DOHH2 (cell line): ENCODE results near the gene EVC2.

Experiments
- H3F3A ChIP-seq: fragments of 200-600 bp; sonication (generic), shearing (Covaris generic); 2 replicates; pipeline ENCODE4 v1.6.0; 2016; ENCODE audit warnings: antibody characterized with exemption, mild to moderate bottlenecking; ENCODE audit not compliant: control insufficient read depth, insufficient read depth
- H3K27ac ChIP-seq: fragments of 200-600 bp; sonication (generic); 2 replicates; pipeline ENCODE4 v1.5.1; 2014; ENCODE audit warnings: low read depth, mild to moderate bottlenecking, low read length, moderate library complexity
- H3K27me3 ChIP-seq: fragments of 200-600 bp; sonication (generic); 2 replicates; pipeline ENCODE4 v1.6.1; 2014; ENCODE audit warnings: mild to moderate bottlenecking, low read length, mixed read lengths; ENCODE audit not compliant: control insufficient read depth
- H3K36me3 ChIP-seq: fragments of 200-600 bp; sonication (generic); 2 replicates; pipeline ENCODE4 v1.6.1; 2014; ENCODE audit warnings: mild to moderate bottlenecking, low read length, moderate library complexity, mixed read lengths; ENCODE audit not compliant: control insufficient read depth
- H3K4me1 ChIP-seq: fragments of 200-600 bp; sonication (generic); 2 replicates; pipeline ENCODE4 v1.6.1; 2014; ENCODE audit warnings: mild to moderate bottlenecking, low read length, mixed read lengths; ENCODE audit not compliant: control insufficient read depth
- H3K4me2 ChIP-seq: fragments of 200-600 bp; sonication (generic); 2 replicates; pipeline ENCODE4 v1.6.0; 2014; ENCODE audit warnings: mild to moderate bottlenecking, low read length, moderate library complexity
- H3K4me3 ChIP-seq: fragments of 200-600 bp; sonication (generic); 2 replicates; pipeline ENCODE4 v1.5.1; 2014; ENCODE audit warnings: mild to moderate bottlenecking, low read length, mixed read lengths
- H3K79me2 ChIP-seq: fragments of 200-600 bp; sonication (generic); 2 replicates; pipeline ENCODE4 v1.6.1; 2014; ENCODE audit warnings: mild to moderate bottlenecking, low read length, mixed read lengths; ENCODE audit not compliant: control insufficient read depth
- H3K9me2 ChIP-seq: fragments of 200-600 bp; sonication (generic); replicated peaks from 2 replicates; pipeline ENCODE4 v1.6.1; 2014; ENCODE audit warnings: mild to moderate bottlenecking, low read length, mixed read lengths; ENCODE audit not compliant: control insufficient read depth
- H3K9me3 ChIP-seq: fragments of 200-600 bp; sonication (generic); 2 replicates; pipeline ENCODE4 v1.6.1; 2014; ENCODE audit warnings: antibody characterized with exemption, low read length, mixed read lengths; ENCODE audit not compliant: control insufficient read depth, insufficient read depth
- H4K20me1 ChIP-seq: fragments of 200-600 bp; sonication (generic); 2 replicates; pipeline ENCODE4 v1.6.0; 2014; ENCODE audit warnings: low read depth, mild to moderate bottlenecking, antibody characterized with exemption, low read length, moderate library complexity; ENCODE audit not compliant: control insufficient read depth, insufficient read depth
- EZH2phosphoT487 ChIP-seq: fragments of 200-600 bp; sonication (generic); IDR thresholded peaks from 2 replicates; pipeline ENCODE4 v1.6.1; 2017; ENCODE audit warnings: borderline replicate concordance, mild to moderate bottlenecking, antibody characterized with exemption, low read length, moderate library complexity, mixed read lengths
- TF ChIP-seq, protein P1 (sequence below): fragments of 200-600 bp; sonication (generic); IDR thresholded peaks from one replicate; pipeline ENCODE4 v1.5.1; 2014; ENCODE audit warnings: antibody characterized with exemption, mild to moderate bottlenecking, low read depth, low read length; ENCODE audit not compliant: poor library complexity, severe bottlenecking

EVC2 gene

DNA sequence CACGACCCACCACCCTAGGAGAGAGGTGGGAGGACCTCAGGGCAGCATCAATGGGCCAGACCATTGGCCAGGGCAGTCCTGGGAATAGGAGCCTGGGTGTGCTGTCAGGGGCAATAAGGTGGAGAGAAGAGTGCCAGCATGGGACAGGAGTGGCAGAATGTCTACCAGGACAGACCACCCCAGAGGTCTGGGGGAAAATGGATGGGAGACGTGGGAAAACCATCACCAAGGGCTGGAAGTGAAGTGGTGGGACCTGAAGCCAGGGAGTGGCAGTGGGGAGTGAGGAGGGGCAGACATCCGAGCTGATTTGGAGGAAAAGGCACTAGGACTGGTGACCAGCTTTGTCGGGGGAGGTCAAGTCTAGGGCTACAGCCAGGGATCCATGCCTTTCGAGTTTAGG, 993 bp downstream of the EVC2 start:
- no peaks in the 10 kb centered on the region for H3K36me3 ChIP-seq
- TF ChIP-seq, protein P1, sequence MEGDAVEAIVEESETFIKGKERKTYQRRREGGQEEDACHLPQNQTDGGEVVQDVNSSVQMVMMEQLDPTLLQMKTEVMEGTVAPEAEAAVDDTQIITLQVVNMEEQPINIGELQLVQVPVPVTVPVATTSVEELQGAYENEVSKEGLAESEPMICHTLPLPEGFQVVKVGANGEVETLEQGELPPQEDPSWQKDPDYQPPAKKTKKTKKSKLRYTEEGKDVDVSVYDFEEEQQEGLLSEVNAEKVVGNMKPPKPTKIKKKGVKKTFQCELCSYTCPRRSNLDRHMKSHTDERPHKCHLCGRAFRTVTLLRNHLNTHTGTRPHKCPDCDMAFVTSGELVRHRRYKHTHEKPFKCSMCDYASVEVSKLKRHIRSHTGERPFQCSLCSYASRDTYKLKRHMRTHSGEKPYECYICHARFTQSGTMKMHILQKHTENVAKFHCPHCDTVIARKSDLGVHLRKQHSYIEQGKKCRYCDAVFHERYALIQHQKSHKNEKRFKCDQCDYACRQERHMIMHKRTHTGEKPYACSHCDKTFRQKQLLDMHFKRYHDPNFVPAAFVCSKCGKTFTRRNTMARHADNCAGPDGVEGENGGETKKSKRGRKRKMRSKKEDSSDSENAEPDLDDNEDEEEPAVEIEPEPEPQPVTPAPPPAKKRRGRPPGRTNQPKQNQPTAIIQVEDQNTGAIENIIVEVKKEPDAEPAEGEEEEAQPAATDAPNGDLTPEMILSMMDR: no peak
- TF ChIP-seq EZH2phosphoT487: no peak
- no peaks in the 10 kb centered on the region for H4K20me1 ChIP-seq
- H3K79me2 ChIP-seq: no peaks in the 10 kb centered on the region
- H3K27me3 ChIP-seq: no peaks in the 10 kb centered on the region
- H3K9me3 ChIP-seq: no peaks in the 10 kb centered on the region
- H3K27ac ChIP-seq: no peak overlapping the region
- no peaks in the 10 kb centered on the region for H3F3A ChIP-seq
- H3K9me2 ChIP-seq: no peaks in the 10 kb centered on the region
- no peak overlapping the region for H3K4me3 ChIP-seq
- H3K4me2 ChIP-seq: no peak overlapping the region
- H3K4me1 ChIP-seq: no peaks in the 10 kb centered on the region

DNA sequence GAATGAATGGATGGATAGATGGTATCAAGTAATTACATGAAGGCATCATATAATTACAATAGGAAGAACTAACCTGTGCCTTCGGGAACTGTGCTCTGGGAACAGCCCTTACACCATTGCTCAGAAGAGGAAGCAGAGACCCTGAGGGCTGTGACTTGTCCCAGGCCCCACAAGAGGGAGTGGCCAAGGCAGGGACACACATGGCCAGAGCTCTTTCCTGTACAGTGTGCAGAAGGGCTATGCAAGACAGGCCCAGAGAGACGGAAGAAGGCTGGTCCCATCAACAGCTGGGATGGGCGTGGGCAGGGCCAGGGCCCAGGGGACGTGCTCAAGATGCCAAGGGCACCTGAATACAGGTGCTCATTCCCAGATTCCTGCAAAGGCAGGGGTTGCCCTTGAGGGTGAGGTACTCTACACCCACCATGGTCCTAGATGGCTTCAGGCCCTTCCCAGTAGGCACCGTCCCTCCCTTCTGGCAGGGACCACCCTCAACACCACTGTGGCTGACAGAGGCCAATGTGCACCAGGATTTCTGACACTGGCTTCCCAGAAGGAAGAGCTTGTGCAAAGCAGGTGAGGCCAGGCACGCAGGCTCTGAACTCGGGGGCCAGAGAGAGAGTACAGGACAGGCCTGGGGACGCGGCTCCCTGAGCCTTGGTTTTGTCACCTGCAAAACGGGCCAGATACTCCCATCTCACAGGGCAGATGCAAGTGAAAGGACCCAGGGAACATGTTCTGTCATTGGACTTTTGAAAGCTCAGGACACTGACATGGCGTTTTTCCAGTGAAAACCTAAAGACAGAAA, 1.7 kb downstream of the EVC2 start:
- H3F3A ChIP-seq: no peaks in the 10 kb centered on the region
- H4K20me1 ChIP-seq: no peaks in the 10 kb centered on the region
- no peak overlapping the region for H3K27ac ChIP-seq
- H3K4me2 ChIP-seq: no peak overlapping the region
- no peaks in the 10 kb centered on the region for H3K4me1 ChIP-seq
- H3K36me3 ChIP-seq: no peaks in the 10 kb centered on the region
- H3K9me3 ChIP-seq: no peaks in the 10 kb centered on the region
- H3K79me2 ChIP-seq: no peaks in the 10 kb centered on the region
- no peaks in the 10 kb centered on the region for H3K9me2 ChIP-seq
- no peak overlapping the region for H3K4me3 ChIP-seq
- no peaks in the 10 kb centered on the region for H3K27me3 ChIP-seq
- no peak for TF ChIP-seq EZH2phosphoT487
- TF ChIP-seq, protein P1: no peak

DNA sequence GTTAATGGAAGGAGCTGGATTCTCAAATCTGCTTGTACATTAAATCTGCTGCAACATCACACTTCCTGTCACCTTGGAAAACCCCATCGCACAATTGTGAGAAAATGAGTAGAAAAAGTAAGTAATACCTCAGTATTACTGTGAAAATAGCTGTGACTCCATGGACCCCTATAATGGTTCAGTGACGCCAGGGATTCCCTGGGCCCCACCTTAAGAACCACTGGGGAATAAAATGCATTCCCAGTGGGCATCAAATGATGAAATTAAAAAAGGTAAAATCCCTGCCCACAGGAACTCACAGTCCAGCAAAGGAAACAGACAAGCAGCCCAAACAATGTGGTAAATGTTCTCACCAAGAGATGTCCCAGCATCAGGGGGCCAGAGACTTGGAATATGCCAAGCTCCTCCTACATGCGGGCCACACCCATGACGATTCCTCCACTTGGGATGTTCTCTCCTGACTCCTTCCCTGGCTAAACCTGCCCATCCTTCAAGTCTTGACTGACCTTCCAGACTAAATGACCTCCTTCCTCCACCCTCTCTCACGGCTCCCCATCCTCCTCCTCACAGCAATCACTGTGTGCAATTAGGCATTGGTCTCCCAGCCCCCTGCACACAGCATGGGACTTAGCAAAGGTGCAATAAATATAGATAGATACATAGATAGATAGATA, 2.6 kb downstream of the EVC2 start:
- Histone ChIP-seq H3K9me2 (no peaks in the 10 kb centered on the region), H3K4me1 (no peaks in the 10 kb centered on the region), H3K27ac (no peak overlapping the region), H3K36me3 (no peaks in the 10 kb centered on the region), H3K27me3 (no peaks in the 10 kb centered on the region), H3F3A (no peaks in the 10 kb centered on the region), H4K20me1 (no peaks in the 10 kb centered on the region), H3K79me2 (no peaks in the 10 kb centered on the region), H3K4me2 (no peak overlapping the region), H3K4me3 (no peak overlapping the region), H3K9me3 (no peaks in the 10 kb centered on the region)
- TF ChIP-seq, protein P1: no peak
- no peak for TF ChIP-seq EZH2phosphoT487
